Dermis microvascular lymphatic vessel endothelial cell (primary cell): Measurements from ENCODE around the gene XYLB. TPM values are rescaled to one million over a fixed set of nuclear protein-coding genes. Genes with fewer than 3 reads are reported as not detected.
"Not testable (repeated sequence)": the region's sequence is repeated elsewhere in the genome, so short reads cannot be mapped to it uniquely, and the experiment has no call there.

Experiments
- DNase-seq, 2 donors: peaks; one replicate each; pipeline versions ENCODE4 v3.0.0 to v3.0.0-alpha.2; 2010; ENCODE audit warnings: low read depth in 2 of 2
- total RNA-seq: library from RNA; depleted of rRNA; stranded (reverse); fragments of >200 nt; gene quantifications from 2 replicates; pipeline ENCODE4 v1.2.1, GENCODE V29; 2014

XYLB gene
- total RNA-seq, 1 donor from 2014 or later = 1.7 TPM

- DNase-seq = not testable (repeated sequence)
These were observed 25.9 kb upstream of the XYLB start for GRCh38 chr3:38320638-38321037.

DNA sequence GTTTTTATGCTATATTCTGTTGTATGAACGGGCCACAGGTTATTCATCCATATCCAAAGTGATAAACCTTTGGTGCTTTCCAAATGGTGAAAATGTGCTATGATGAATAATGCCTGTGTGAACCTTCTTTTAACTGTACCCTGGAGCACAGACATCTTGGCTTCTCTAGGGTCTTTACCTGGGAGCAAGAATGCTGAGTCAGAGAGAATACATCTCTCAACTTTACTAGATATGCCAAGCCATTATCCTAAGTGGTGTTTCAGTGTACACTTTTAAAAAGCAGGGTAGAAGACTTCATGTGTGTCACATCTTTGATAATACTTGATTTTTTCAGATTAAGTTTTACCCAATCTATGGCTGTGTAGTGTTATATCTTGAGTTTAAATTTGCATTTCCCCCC is 23.5 kb upstream of the XYLB start:
- no peak for DNase-seq

GRCh38 chr3:38325256-38325655 is 21.3 kb upstream of the XYLB start:
- no peak for DNase-seq

- peak in 1 of 2 donors; percentile 18 for DNase-seq
These were observed 19.1 kb upstream of the XYLB start for GRCh38 chr3:38327335-38328009.

DNA sequence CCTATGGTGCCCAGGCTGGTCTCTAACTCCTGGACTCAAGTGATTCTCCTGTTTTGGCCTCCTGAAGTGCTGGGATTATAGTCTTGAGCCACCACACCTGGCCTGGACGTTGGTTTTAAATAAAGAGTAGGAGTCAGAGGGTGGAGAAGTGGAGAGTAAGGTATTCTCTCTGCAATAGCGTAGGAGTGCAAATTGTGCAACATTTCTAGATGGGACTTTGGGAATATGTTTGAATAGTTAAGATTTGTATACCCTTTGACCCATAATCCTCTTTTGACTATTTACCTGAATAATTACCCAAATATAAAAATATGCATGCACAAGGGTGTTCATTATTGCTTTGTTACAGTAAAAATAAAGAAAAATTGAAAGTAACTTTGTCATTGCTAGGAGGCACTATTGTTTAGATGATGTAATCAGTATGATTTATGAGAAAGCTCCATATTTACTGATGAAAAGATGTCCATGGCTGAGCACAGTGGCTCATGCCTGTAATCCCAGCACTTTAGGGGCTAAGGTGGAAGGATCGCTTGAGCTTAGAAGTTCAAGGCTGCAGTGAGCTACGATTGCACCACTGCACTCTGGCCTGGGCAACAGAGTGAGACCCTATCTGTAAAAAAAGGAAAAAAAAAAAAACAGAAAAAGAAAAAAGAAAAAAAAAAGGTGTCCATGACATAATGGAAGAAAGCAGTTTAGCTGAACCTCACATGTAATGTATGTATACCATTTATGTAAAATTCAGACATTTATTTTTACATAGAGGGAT is 15.1 kb upstream of the XYLB start:
- DNase-seq = no peak

DNA sequence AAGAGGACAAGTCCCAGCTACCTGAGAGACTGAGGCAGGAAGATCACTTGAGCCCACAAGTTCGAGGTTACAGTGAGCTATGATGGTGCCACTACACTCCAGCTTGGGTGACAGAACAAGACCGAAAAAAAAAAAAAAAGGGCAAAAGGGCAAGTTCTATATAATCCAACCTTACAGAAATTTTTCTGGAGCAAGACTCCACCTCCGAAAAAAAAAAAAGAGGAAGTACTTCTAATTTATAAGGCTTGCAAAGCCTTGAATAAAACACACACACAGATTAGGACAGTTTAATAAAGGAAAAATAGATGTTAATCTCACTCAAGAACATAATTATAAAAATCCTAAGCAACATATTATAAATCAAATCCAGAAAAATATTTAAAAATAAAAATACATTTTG is 14.4 kb upstream of the XYLB start:
- DNase-seq = no peak

- peak in 1 of 2 donors; percentile 4 for DNase-seq
These were observed 12.2 kb upstream of the XYLB start for GRCh38 chr3:38334142-38335055.

DNA sequence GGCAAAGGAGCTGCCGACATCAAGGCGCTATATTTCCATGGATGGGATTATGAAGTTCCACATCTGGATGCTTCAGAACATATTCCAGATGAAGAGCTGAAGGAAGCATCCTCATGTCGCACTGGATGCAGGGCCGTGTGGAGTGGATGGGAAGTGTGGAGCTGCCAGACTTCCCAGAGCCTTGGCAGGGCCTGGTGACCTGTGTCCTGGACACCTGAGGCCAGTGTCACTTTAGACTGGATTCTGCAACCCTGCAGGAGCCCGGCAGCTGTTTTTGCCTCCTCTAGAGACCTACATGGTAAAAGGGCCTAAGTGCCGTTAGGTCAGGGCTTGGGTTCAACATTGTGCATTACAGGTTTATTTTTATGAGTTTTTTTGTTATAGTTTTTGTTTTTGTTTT is 11.3 kb upstream of the XYLB start:
- DNase-seq = no peak

- no peak for DNase-seq
These were observed 8.9 kb upstream of the XYLB start for GRCh38 chr3:38337703-38338102.

DNA sequence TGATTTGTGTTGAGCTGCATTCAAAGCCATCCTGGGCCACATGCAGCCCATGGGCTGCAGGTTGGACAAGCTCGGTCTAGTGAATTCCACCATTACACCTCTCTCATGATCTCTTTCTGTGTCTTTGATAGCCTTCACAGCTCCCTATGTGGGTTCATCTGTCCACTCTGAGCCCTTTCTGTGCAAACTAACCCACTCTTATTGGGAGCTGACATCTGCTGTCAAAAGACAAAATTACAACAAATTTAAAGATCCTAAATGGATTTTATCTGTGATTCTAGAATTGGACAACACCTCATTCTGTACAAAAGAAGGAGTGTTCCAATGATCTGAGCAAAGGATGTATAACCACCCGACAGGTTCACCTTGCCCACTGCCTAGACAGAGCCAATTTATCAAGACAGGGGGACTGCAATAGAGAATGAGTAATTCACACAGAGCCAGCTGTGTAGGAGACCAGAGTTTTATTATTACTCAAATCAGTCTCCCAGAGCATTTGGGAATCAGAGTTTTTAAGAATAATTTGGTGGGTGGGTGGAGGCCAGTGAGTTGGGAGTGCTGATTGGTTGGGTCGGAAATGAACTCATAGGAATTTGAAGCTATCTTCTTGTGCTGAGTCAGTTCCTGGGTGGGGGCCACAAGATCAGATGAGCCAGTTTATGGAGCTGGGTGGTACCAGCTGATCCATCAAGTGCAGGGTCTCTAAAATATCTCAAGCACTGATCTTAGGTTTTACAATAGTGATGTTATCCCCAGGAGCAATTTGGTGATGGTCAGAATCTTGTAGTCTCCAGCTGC is 2.6 kb upstream of the XYLB start:
- no peak for DNase-seq

GRCh38 chr3:38345879-38346586 is 552 bp upstream of the XYLB start:
- no peak for DNase-seq

DNA sequence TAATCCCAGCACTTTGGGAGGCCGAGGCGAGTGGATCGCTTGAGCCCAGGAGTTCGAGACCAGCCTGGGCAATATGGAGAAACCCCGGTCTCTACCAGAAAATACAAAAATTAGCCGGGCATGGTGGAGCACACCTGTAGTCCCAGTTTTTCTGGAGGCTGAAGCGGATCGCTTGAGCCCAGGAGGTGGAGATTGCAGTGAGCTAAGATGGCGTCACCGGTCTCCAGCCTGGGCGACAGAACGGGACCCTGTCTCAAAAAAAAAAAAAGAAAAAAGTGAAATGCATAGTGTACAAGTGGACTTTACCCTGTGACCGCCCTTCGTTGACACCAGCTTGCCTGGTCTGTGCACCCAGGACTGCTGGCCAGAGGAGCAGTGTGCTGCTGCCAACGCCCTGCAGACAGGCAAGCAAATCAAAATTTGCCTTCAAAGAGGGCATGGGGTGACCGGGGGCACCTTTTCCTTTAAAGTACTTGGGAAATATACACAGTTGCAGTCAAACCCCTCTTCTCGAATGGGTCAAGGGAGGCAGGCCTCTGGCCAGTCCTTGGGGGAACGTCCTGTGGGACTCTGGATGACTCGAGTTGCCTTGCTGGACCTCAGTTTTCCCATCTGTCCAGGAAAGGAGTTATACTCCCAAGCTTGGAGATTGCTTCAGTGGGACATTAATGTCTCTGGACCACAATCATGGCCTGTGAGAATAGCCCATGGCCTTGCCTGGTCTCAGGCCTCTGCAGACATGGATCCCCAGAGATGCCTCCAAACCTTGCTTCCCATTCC is 1.0 kb downstream of the XYLB start:
- DNase-seq = no peak

DNA sequence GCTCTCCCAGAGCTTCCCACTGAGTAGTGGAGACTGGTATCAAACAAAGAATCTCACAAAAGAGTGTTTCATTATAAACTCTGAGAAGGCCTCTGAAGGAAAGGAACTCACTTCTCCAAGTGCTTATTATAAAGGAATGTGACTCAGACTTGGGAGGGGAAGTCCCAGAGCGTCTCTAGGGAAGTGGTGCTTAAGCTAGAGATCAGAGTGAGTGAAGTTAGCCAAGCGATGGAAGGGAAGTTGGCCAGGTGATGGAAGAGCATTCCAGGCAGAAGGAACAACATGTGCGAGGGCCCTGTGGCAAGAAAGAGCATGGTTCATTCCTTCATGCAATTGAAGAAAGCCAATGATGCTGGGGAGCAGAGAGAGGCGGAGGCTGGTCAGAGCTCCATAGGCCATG is 2.3 kb downstream of the XYLB start:
- DNase-seq = peak in 1 of 2 donors; percentile 32

- DNase-seq = no peak
These were observed 3.2 kb downstream of the XYLB start for GRCh38 chr3:38349684-38350359.

GRCh38 chr3:38353151-38353550 is 6.6 kb downstream of the XYLB start:
- DNase-seq = no peak

- DNase-seq = peak in 1 of 2 donors; percentile 31
These were observed 8.2 kb downstream of the XYLB start for GRCh38 chr3:38354588-38355330.

- no peak for DNase-seq
These were observed 12.5 kb downstream of the XYLB start for GRCh38 chr3:38359038-38359437.

DNA sequence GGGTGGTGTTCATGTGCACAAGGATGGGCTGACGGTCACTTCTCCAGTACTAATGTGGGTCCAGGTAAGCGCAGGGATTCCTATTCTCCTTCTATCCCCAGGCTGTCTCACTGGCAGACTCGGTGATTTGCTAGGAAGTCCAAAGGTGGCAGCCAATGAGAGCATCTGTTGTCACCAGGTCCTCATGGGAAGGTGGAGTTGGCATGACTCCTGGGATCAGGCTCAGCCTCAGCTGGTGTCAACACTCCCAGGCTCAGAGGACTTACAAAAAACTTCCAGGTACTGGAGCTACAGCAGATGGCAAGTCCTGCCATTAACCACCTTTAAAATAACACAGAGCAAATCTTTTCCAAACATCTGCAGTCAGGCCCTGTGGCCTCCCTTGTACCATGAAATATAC is 13.8 kb downstream of the XYLB start:
- no peak for DNase-seq

- DNase-seq = no peak
These were observed 14.9 kb downstream of the XYLB start for GRCh38 chr3:38361496-38361895.
